Bronchial epithelial cell (primary cell): ENCODE data around the gene EXOC1. TPM values are rescaled to one million over a fixed set of nuclear protein-coding genes. Genes with fewer than 3 reads are reported as not detected.

ENCODE experiments used
- DNase-seq: peaks from one replicate; pipeline ENCODE4 v3.0.0-alpha.2; 2010; ENCODE audit warnings: low read depth
- FAIRE-seq: peaks from 2 replicates; lab custom pipeline; 2011; peaks lifted over from hg19 to GRCh38; lab: Jason Lieb, UNC
- H3K27me3 ChIP-seq: 2 replicates; pipeline ENCODE4 v1.5.1; 2011; ENCODE audit warnings: low read length; ENCODE audit not compliant: control insufficient read depth, insufficient read depth
- H3K36me3 ChIP-seq: 2 replicates; pipeline ENCODE4 v1.5.1; 2011; ENCODE audit warnings: low read length; ENCODE audit not compliant: control insufficient read depth, insufficient read depth
- H3K4me3 ChIP-seq: 2 replicates; pipeline ENCODE4 v1.5.1; 2011; ENCODE audit warnings: mild to moderate bottlenecking, low read depth, low read length, control low read depth
- CTCF ChIP-seq: IDR thresholded peaks from 2 replicates; pipeline ENCODE4 v1.5.1; 2011; ENCODE audit warnings: mild to moderate bottlenecking, moderate library complexity, low read length, control low read depth, inconsistent platforms; ENCODE audit not compliant: insufficient read depth, severe bottlenecking
- total RNA-seq: library from RNA; depleted of rRNA; stranded (reverse); fragments of >200 nt; gene quantifications from 2 replicates; pipeline ENCODE4 v1.2.1, GENCODE V29; 2014

EXOC1 gene
- total RNA-seq, 1 donor from 2014 or later: 36.9 TPM

- Histone ChIP-seq H3K27me3 (no peaks in the 10 kb centered on the region), H3K4me3 (no peak overlapping the region), H3K36me3 (no peaks in the 10 kb centered on the region)
- FAIRE-seq (no peak), DNase-seq (no peak)
- TF ChIP-seq CTCF: no peak
Observed at GRCh38 chr4:55820279-55820678, 33.2 kb upstream of the EXOC1 start.

GRCh38 chr4:55822329-55822728, 31.1 kb upstream of the EXOC1 start:
- no peak for TF ChIP-seq CTCF
- FAIRE-seq: no peak
- no peak overlapping the region for H3K4me3 ChIP-seq
- H3K27me3 ChIP-seq: peaks cover 2% of the 10 kb centered on the region
- no peak for DNase-seq
- H3K36me3 ChIP-seq: no peaks in the 10 kb centered on the region

- TF ChIP-seq CTCF: no peak
- DNase-seq: no peak
- Histone ChIP-seq H3K4me3 (no peak overlapping the region), H3K27me3 (peaks cover 2% of the 10 kb centered on the region), H3K36me3 (no peaks in the 10 kb centered on the region)
- FAIRE-seq: no peak
Observed at GRCh38 chr4:55824865-55825264, 28.6 kb upstream of the EXOC1 start.

- no peak for FAIRE-seq
- Histone ChIP-seq H3K36me3 (no peaks in the 10 kb centered on the region), H3K4me3 (no peak overlapping the region), H3K27me3 (peaks cover 2% of the 10 kb centered on the region)
- TF ChIP-seq CTCF: no peak
- DNase-seq: no peak
Observed at GRCh38 chr4:55826986-55827385, 26.5 kb upstream of the EXOC1 start.

GRCh38 chr4:55827582-55827981, 25.9 kb upstream of the EXOC1 start:
- no peak for TF ChIP-seq CTCF
- no peak for DNase-seq
- H3K27me3 ChIP-seq: peaks cover 2% of the 10 kb centered on the region
- no peak overlapping the region for H3K4me3 ChIP-seq
- H3K36me3 ChIP-seq: no peaks in the 10 kb centered on the region
- no peak for FAIRE-seq

- H3K27me3 ChIP-seq: peaks cover 2% of the 10 kb centered on the region
- FAIRE-seq: no peak
- TF ChIP-seq CTCF: no peak
Observed at GRCh38 chr4:55830048-55830447, 23.4 kb upstream of the EXOC1 start.

More at GRCh38 chr4:55830048-55830447, 23.4 kb upstream of the EXOC1 start:
- no peaks in the 10 kb centered on the region for H3K36me3 ChIP-seq
- no peak for DNase-seq
- no peak overlapping the region for H3K4me3 ChIP-seq
